Measurements from ENCODE around the gene FBXW5.

Gene FBXW5

DNA sequence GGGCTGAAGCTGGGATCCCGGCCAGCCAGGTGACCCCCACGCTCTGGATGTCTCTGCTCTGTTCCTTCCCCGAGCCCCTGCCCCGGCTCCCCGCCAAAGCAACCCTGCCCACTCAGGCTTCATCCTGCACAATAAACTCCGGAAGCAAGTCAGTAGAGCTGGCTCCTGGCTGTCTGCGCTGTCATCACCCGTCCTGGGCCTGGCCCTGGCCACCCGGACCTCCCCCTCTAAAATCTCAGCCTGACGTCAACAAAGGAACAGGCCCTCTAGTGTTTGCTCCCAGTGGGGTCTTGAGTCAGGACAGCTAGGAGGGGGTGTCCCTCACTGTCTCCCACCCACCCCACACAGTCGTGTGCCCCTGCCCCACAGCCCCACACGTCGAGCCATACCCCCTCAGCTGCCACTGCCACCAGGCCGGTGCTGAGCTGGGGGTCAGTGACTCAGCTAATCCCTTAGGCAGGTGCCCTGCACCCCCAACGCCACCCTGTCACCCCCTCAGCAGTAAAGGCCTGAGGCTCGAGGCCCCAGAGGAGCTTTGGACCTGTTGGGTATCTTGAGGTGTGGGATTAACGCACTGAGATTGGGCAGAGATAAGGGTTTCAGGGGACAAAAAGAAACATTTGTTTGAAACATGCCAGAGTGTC, 37.2 kb upstream of the FBXW5 start:
- no peak overlapping the region for H3K4me3 ChIP-seq (ENCODE audit: low read depth, low read length)

DNA sequence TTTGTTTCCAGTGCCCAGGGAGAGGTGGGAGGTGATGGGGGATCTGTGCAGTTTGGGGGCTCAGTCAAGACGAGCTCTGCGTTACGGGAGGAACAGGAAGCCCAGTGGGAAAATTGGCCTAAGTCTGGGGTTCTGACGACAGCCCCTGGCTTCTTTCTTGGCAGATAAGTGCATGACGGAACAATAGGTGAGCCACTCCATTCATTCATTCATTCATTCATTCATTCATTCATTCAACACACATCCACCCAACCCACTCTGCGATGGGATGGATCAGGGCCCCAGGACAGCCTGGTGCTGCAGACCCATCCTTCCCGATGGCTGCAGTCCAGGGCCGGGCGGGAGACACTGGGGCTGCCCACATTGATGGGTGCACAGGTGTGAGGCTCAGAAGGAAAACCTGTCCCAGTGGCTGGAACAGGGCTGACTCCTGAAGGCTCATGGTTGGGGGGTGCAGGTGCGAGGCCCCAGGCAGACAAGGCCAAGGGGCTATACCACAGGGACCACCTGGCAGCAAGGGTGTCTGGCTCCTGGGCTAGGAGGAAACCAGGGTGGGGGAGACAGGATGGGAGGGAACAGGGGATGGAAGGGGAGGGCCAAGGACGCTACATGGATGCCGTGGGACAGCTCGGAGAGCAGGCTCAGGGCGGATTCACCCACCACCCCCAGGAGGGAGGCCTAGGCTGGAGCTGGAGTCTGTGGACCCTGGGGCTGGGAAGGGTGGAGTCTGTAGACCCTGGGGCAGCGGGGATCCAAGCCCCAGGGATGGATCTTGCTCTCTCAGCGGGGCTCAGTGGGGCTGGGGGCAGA, 36.3 kb upstream of the FBXW5 start:
- H3K4me3 ChIP-seq (ENCODE audit: low read depth, low read length): no peak overlapping the region
- TF ChIP-seq, protein P1, sequence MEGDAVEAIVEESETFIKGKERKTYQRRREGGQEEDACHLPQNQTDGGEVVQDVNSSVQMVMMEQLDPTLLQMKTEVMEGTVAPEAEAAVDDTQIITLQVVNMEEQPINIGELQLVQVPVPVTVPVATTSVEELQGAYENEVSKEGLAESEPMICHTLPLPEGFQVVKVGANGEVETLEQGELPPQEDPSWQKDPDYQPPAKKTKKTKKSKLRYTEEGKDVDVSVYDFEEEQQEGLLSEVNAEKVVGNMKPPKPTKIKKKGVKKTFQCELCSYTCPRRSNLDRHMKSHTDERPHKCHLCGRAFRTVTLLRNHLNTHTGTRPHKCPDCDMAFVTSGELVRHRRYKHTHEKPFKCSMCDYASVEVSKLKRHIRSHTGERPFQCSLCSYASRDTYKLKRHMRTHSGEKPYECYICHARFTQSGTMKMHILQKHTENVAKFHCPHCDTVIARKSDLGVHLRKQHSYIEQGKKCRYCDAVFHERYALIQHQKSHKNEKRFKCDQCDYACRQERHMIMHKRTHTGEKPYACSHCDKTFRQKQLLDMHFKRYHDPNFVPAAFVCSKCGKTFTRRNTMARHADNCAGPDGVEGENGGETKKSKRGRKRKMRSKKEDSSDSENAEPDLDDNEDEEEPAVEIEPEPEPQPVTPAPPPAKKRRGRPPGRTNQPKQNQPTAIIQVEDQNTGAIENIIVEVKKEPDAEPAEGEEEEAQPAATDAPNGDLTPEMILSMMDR (IDR thresholded peaks at IDR 0.05; ENCODE audit: borderline replicate concordance, insufficient read depth, low read depth, low read length): no peak

More for the DNA sequence above, 37.2 kb upstream of the FBXW5 start:
- TF ChIP-seq, protein P1 (IDR thresholded peaks at IDR 0.05; ENCODE audit: borderline replicate concordance, insufficient read depth, low read depth, low read length): no peak

GRCh38 chr9:136979769-136980587, 35.4 kb upstream of the FBXW5 start:
- H3K4me3 ChIP-seq (ENCODE audit: low read depth, low read length): no peak overlapping the region
- TF ChIP-seq, protein P1 (IDR thresholded peaks at IDR 0.05; ENCODE audit: borderline replicate concordance, insufficient read depth, low read depth, low read length): no peak

- TF ChIP-seq, protein P1 (IDR thresholded peaks at IDR 0.05; ENCODE audit: borderline replicate concordance, insufficient read depth, low read depth, low read length): no peak
- H3K4me3 ChIP-seq (ENCODE audit: low read depth, low read length): no peak overlapping the region
Measured at GRCh38 chr9:136978865-136979544, 34.5 kb upstream of the FBXW5 start.

GRCh38 chr9:136978073-136978864, 33.7 kb upstream of the FBXW5 start:
- no peak overlapping the region for H3K4me3 ChIP-seq (ENCODE audit: low read depth, low read length)

More at GRCh38 chr9:136978073-136978864, 33.7 kb upstream of the FBXW5 start:
- TF ChIP-seq, protein P1 (IDR thresholded peaks at IDR 0.05; ENCODE audit: borderline replicate concordance, insufficient read depth, low read depth, low read length): no peak

All from GM12875 (cell line).